SK-N-MC (cell line): ENCODE data around the gene SPINT3.

Source experiments
- EZH2 ChIP-seq: fragments of 200-600 bp; sonication (generic); IDR thresholded peaks from one replicate; pipeline ENCODE4 v1.6.1; 2017; ENCODE audit warnings: antibody characterized with exemption
- FOXP2 ChIP-seq: optimal IDR thresholded peaks from 2 replicates; pipeline ENCODE3; 2011; ENCODE audit warnings: mild to moderate bottlenecking, moderate library complexity; ENCODE audit not compliant: insufficient read depth; ENCODE audit errors: extremely low read length, control extremely low read depth
- POLR2AphosphoS5 ChIP-seq: IDR thresholded peaks from 2 replicates; pipeline ENCODE4 v1.6.1; 2012; ENCODE audit warnings: mild to moderate bottlenecking, low read depth, low read length, borderline replicate concordance

GRCh38 chr20:45508068-45508886 lies 7.1 kb downstream of the SPINT3 start:
- no peak for TF ChIP-seq POLR2AphosphoS5
- no peak for TF ChIP-seq EZH2
- TF ChIP-seq FOXP2: no peak
